HepG2 (cell line): ENCODE data around the gene STX2. TPM values are rescaled to one million over a fixed set of nuclear protein-coding genes. Genes with fewer than 3 reads are reported as not detected.

Experiments used
- ATAC-seq: fragments of 200-7000 bp; cut with Tn5 transposase; 3 replicates; pipeline ENCODE4 v1.9.1; 2020; ENCODE audit warnings: mild to moderate bottlenecking, moderate library complexity
- BruUV-seq: library from RNA; stranded (reverse); fragments of 400-500 nt; replicated peaks from 2 replicates; lab custom pipeline; 2021; lab: Mats Ljungman, UMichigan
- CTCF ChIA-PET: fragments of 300-600 bp; formaldehyde crosslinking; extraction: SDS; loops from one replicate; lab custom pipeline; 2021; ENCODE audit warnings: low total read pairs, inconsistent platforms, low intra/inter-chr PET ratio; lab: Yijun Ruan, JAX
- POLR2A ChIA-PET: fragments of 350-600 bp; sonication (Branson Sonifier 250); formaldehyde crosslinking; loops from one replicate; lab custom pipeline; 2020; ENCODE audit warnings: antibody characterized with exemption, inconsistent platforms; lab: Yijun Ruan, JAX
- DNase-seq: peaks from one replicate; pipeline ENCODE4 v3.0.0-alpha.2; 2015; ENCODE audit warnings: low spot score
- FAIRE-seq: peaks from 3 replicates; lab custom pipeline; 2011; peaks lifted over from hg19 to GRCh38; lab: Jason Lieb, UNC
- H2AFZ ChIP-seq: one replicate; pipeline ENCODE4 v1.6.1; 2011; ENCODE audit warnings: low read length, inconsistent platforms
- H3K27ac ChIP-seq: fragments of 300-600 bp; 3 replicates; pipeline ENCODE4 v1.8.0; 2011; ENCODE audit warnings: mixed run types, mild to moderate bottlenecking, mixed read lengths, low read length, inconsistent platforms; ENCODE audit not compliant: insufficient read depth; ENCODE audit errors: extremely low read length
- H3K27me3 ChIP-seq, 2 experiments: fragments of 200-600 bp in 1 of 2; 2 replicates in 1 of 2; 3 replicates in 1 of 2; pipeline versions ENCODE4 v1.6.0 to v1.8.0; 2011; ENCODE audit warnings: low read length in 2 of 2, mild to moderate bottlenecking in 2 of 2, moderate library complexity in 2 of 2, inconsistent platforms in 1 of 2; ENCODE audit not compliant: insufficient read depth in 2 of 2, control insufficient read depth in 1 of 2
- H3K36me3 ChIP-seq, 2 experiments: fragments of 200-600 bp in 1 of 2; replicated peaks in 1 of 2; 2 replicates in 1 of 2; 3 replicates in 1 of 2; pipeline versions ENCODE4 v1.5.1 to v1.8.0; 2011; ENCODE audit warnings: low read length in 2 of 2, inconsistent platforms in 1 of 2; ENCODE audit not compliant: insufficient read depth in 2 of 2, control insufficient read depth in 1 of 2
- H3K4me1 ChIP-seq: 2 replicates; pipeline ENCODE4 v1.5.1; 2012; ENCODE audit warnings: low read length, inconsistent platforms; ENCODE audit not compliant: insufficient read depth
- H3K4me2 ChIP-seq: 2 replicates; pipeline ENCODE4 v1.6.0; 2011; ENCODE audit warnings: low read depth, low read length, inconsistent platforms
- H3K4me3 ChIP-seq, 3 experiments: fragments of 200-600 bp in 1 of 3; sonication (generic), shearing (Covaris generic) in 1 of 3; replicated peaks in 1 of 3; 2 replicates each; pipeline ENCODE4 v1.5.1; 2011 to 2016; ENCODE audit warnings: low read length in 3 of 3, inconsistent platforms in 2 of 3, low read depth in 2 of 3, mild to moderate bottlenecking in 2 of 3, control low read depth in 1 of 3, mixed read lengths in 1 of 3; ENCODE audit not compliant: insufficient read depth in 1 of 3
- H3K79me2 ChIP-seq: one replicate; pipeline ENCODE4 v1.6.1; 2011; ENCODE audit warnings: low read length, inconsistent platforms; ENCODE audit not compliant: insufficient read depth
- H3K9ac ChIP-seq: 2 replicates; pipeline ENCODE4 v1.6.0; 2011; ENCODE audit warnings: mild to moderate bottlenecking, low read depth, low read length, inconsistent platforms; ENCODE audit not compliant: insufficient read depth
- H3K9me3 ChIP-seq: 2 replicates; pipeline ENCODE4 v1.5.1; 2012; ENCODE audit warnings: mild to moderate bottlenecking, low read length
- H4K20me1 ChIP-seq: 2 replicates; pipeline ENCODE4 v1.6.0; 2011; ENCODE audit warnings: inconsistent platforms, mild to moderate bottlenecking, low read length, moderate library complexity; ENCODE audit not compliant: insufficient read depth
- AHR ChIP-seq: IDR thresholded peaks from 2 replicates; pipeline ENCODE4 v1.6.1; 2018; ENCODE audit warnings: missing genetic modification reagents, missing compliant biosample characterization
- GABPA ChIP-seq, 2 experiments: IDR thresholded peaks; 2 replicates each; pipeline ENCODE4 v1.6.1; 2011 to 2016; ENCODE audit warnings: low read depth in 2 of 2, low read length in 1 of 2, missing biosample characterization in 1 of 2, missing genetic modification characterization in 1 of 2
- HNRNPLL ChIP-seq: fragments of 200-400 bp; formaldehyde crosslinking; IDR thresholded peaks from 2 replicates; pipeline ENCODE4 v1.6.1; 2017; ENCODE audit warnings: mild to moderate bottlenecking, low read depth, low read length; ENCODE audit not compliant: poor library complexity, severe bottlenecking
- NFKB2 ChIP-seq: sonication (generic); formaldehyde crosslinking; IDR thresholded peaks from 2 replicates; pipeline ENCODE4 v1.4.0; 2020; ENCODE audit warnings: missing genetic modification reagents, borderline replicate concordance
- TGIF2 ChIP-seq: IDR thresholded peaks from 2 replicates; pipeline ENCODE4 v1.6.1; 2016; ENCODE audit warnings: control low read depth, missing compliant biosample characterization
- ZNF124 ChIP-seq: sonication (generic); formaldehyde crosslinking; IDR thresholded peaks from 2 replicates; pipeline ENCODE4 v1.4.0; 2020; ENCODE audit warnings: missing genetic modification reagents
- ZNF224 ChIP-seq: sonication (generic); formaldehyde crosslinking; IDR thresholded peaks from 2 replicates; pipeline ENCODE4 v1.5.0; 2020; ENCODE audit warnings: mild to moderate bottlenecking, missing genetic modification reagents
- ZNF761 ChIP-seq: sonication (generic); formaldehyde crosslinking; conservative IDR thresholded peaks from 2 replicates; pipeline ENCODE4 v1.4.0; 2020; ENCODE audit warnings: mild to moderate bottlenecking, missing genetic modification reagents
- ZNF776 ChIP-seq: sonication (generic); formaldehyde crosslinking; IDR thresholded peaks from 2 replicates; pipeline ENCODE4 v1.4.0; 2020; ENCODE audit warnings: mild to moderate bottlenecking, missing genetic modification reagents
- ZNF83 ChIP-seq: sonication (generic); formaldehyde crosslinking; IDR thresholded peaks from 2 replicates; pipeline ENCODE4 v1.4.0; 2020; ENCODE audit warnings: missing genetic modification reagents, mild to moderate bottlenecking, borderline replicate concordance
- ZNF850 ChIP-seq: sonication (generic); formaldehyde crosslinking; conservative IDR thresholded peaks from 2 replicates; pipeline ENCODE4 v1.9.0; 2021; ENCODE audit warnings: mild to moderate bottlenecking, missing genetic modification reagents
- ZSCAN22 ChIP-seq: sonication (generic); formaldehyde crosslinking; IDR thresholded peaks from 2 replicates; pipeline ENCODE4 v1.4.0; 2020; ENCODE audit warnings: mild to moderate bottlenecking, missing genetic modification reagents
- WGBS: methylation state at CpG from one replicate; pipeline ENCODE4 v1.1.6; 2017; ENCODE audit warnings: low lambda C conversion rate; 5-methylcytosine and 5-hydroxymethylcytosine counted together
- in situ Hi-C: cut with HindIII; loops from 2 replicates; pipeline ENCODE4 v1.10.0; 2017; ENCODE audit warnings: low pct_unique_long_range_greater_than_20kb; ENCODE audit not compliant: extremely low pct_ligation_motif_present
- intact Hi-C: fragments of 100-400 bp; cut with micrococcal nuclease; formaldehyde crosslinking; loops from one replicate; pipeline ENCODE4 v1.10.0; 2022; ENCODE audit not compliant: unreplicated experiment
- polyA plus RNA-seq, 8 experiments: library from polyadenylated mRNA; depleted of rRNA in 3 of 8; stranded (reverse) in 7 of 8; unstranded in 1 of 8; fragments of >200 nt; fragmentation: Illumina TruSeq in 4 of 8; extraction: Trizol in 4 of 8; gene quantifications; 2 replicates each; pipeline versions ENCODE4 v1.2.1 to v1.2.3, GENCODE V29; 2011 to 2016; ENCODE audit warnings: low read depth in 4 of 8, missing spikeins in 1 of 8, mixed read lengths in 1 of 8; ENCODE audit not compliant: insufficient read depth in 1 of 8
- total RNA-seq, 5 experiments: library from RNA; depleted of rRNA; stranded (reverse); fragments of >200 nt; fragmentation: Illumina TruSeq; extraction: Trizol; gene quantifications; 2 replicates each; pipeline ENCODE4 v1.2.3, GENCODE V29; 2016; ENCODE audit warnings: low read depth in 1 of 5
- TF ChIP-seq, protein P1 (sequence below): sonication (generic); formaldehyde crosslinking; IDR thresholded peaks from 2 replicates; pipeline ENCODE4 v1.4.0; 2020; ENCODE audit warnings: mild to moderate bottlenecking, missing genetic modification reagents
- TF ChIP-seq, protein P2 (sequence below): IDR thresholded peaks from 2 replicates; pipeline ENCODE4 v1.6.1; 2012; ENCODE audit warnings: inconsistent platforms
- TF ChIP-seq, protein P3 (sequence below): sonication (generic); formaldehyde crosslinking; IDR thresholded peaks from 2 replicates; pipeline ENCODE4 v1.4.0; 2020; ENCODE audit warnings: missing genetic modification reagents
- TF ChIP-seq, protein P4 (sequence below): sonication (generic); formaldehyde crosslinking; IDR thresholded peaks from 2 replicates; pipeline ENCODE4; 2020; ENCODE audit warnings: missing genetic modification reagents, mild to moderate bottlenecking, borderline replicate concordance

The STX2 gene
- total and polyA plus RNA-seq, 2 of the 13 experiments (the other 11 are each of a cell fraction or from before 2014, with no cell fraction given): 13.4 to 25.1 TPM

DNA sequence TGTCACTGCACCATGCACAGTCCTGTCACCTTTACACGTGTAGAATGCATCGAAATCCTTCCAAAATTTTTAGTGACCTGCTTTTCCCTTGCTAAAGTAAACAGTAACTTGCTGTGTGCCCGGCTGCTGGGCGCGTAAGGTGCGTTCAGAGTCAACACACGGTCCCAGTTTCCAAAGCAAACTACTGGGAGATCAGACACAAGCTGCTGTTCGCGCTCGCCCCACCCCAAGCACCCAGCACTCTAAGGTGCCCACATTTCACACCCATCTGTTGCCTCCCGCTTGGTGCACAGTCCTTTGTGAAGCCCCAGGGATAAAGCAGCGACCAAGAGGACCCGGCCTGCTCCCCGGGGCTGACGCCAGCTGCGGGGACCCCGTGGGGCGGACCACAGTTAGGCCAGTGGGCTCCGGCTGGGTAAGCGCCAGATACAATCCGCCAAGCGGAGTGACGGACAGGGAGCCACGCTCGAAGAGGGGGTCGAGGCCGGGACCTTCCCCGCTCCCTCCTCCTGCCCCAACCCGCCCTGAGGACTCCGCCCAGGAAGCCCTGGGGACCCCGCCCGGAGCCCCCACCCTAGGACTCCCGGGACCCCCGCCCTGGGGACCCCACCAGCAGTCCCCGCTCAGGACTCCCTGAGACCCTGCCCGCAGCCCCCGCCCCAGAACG lies 633 bp downstream of the STX2 start (continued):
- TF ChIP-seq, protein P1, sequence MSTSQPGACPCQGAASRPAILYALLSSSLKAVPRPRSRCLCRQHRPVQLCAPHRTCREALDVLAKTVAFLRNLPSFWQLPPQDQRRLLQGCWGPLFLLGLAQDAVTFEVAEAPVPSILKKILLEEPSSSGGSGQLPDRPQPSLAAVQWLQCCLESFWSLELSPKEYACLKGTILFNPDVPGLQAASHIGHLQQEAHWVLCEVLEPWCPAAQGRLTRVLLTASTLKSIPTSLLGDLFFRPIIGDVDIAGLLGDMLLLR (CRISPR knock-in tag): peak; percentile 38; the same call in 1 of the 2 replicates
- TF ChIP-seq ZNF124 (CRISPR knock-in tag) (0 out of 2 replicates have a peak, but pooled peaks have one; percentile 20), ZNF224 (CRISPR knock-in tag) (no peak), ZSCAN22 (CRISPR knock-in tag) (no peak), HNRNPLL (peak; percentile 49), NFKB2 (CRISPR knock-in tag) (0 out of 2 replicates have a peak, but pooled peaks have one; percentile 35)
- TF ChIP-seq, protein P2, sequence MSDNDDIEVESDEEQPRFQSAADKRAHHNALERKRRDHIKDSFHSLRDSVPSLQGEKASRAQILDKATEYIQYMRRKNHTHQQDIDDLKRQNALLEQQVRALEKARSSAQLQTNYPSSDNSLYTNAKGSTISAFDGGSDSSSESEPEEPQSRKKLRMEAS: peak; percentile 40; the same call in 1 of the 2 replicates
- TF ChIP-seq, all 625 proteins: peak for 27

DNA sequence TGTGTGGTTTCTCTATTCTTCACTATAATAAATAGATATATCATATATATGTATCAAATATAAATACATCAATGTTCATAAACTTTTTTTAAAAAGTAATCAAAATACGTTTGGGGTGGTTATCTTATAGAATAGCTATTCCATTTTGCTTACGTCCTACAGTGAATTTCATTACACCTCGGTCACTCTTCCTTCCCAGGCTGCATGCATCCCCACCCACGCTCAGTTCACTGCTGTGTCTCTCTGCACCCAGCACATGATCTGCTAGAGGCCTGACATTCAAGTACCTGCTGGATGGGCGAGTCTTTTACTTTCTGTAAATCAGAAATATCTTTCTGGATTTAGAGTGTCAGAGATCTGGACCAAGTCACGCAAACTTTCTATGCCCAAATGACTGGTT lies 3.6 kb downstream of the STX2 start:
- in situ Hi-C loops (loop anchor here (5.0 kb wide), 1 partner anchor 37 kb away; the partner anchor contains the start of gene RAN), intact Hi-C loops (no loop called here)
- peaks cover 59% of the 10 kb centered on the region for H3K4me1 ChIP-seq
- ATAC-seq (no peak), FAIRE-seq (no peak), DNase-seq (no peak)
- ChIA-PET CTCF (no interaction called here), POLR2A (no interaction called here)
- H3K4me3 ChIP-seq: no peak overlapping the region
- H3K36me3 ChIP-seq: 0 out of 5 replicates have a peak, but pooled peaks cover 0 to 2% of the 10 kb centered on the region in 2 experiments
- no TSS peak for BruUV-seq
- no peak overlapping the region for H2AFZ ChIP-seq
- WGBS: 88% methylated on average over 6 of the region's 6 CpGs
- no peak overlapping the region for H3K9ac ChIP-seq
- H3K79me2 ChIP-seq: peaks cover 15% of the 10 kb centered on the region
- H3K27me3 ChIP-seq: no peaks in the 10 kb centered on the region
- no peaks in the 10 kb centered on the region for H3K9me3 ChIP-seq
- H4K20me1 ChIP-seq: no peaks in the 10 kb centered on the region
- H3K27ac ChIP-seq: no peak overlapping the region
- H3K4me2 ChIP-seq: no peak overlapping the region
- TF ChIP-seq GABPA (IDR thresholded peaks at IDR 0.05; ENCODE audit: low read depth, low read length): no peak
- TF ChIP-seq GABPA (CRISPR knock-in tag; IDR thresholded peaks at IDR 0.05; ENCODE audit: low read depth): no peak
- TF ChIP-seq ZNF850 (CRISPR knock-in tag): no peak
- TF ChIP-seq TGIF2 (CRISPR knock-in tag): no peak
- no peak for TF ChIP-seq ZNF761 (CRISPR knock-in tag)
- TF ChIP-seq, protein P3, sequence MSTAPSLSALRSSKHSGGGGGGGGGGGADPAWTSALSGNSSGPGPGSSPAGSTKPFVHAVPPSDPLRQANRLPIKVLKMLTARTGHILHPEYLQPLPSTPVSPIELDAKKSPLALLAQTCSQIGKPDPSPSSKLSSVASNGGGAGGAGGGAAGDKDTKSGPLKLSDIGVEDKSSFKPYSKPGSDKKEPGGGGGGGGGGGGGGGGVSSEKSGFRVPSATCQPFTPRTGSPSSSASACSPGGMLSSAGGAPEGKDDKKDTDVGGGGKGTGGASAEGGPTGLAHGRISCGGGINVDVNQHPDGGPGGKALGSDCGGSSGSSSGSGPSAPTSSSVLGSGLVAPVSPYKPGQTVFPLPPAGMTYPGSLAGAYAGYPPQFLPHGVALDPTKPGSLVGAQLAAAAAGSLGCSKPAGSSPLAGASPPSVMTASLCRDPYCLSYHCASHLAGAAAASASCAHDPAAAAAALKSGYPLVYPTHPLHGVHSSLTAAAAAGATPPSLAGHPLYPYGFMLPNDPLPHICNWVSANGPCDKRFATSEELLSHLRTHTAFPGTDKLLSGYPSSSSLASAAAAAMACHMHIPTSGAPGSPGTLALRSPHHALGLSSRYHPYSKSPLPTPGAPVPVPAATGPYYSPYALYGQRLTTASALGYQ (CRISPR knock-in tag): no peak
- TF ChIP-seq ZNF776 (CRISPR knock-in tag): no peak
- TF ChIP-seq, protein P4, sequence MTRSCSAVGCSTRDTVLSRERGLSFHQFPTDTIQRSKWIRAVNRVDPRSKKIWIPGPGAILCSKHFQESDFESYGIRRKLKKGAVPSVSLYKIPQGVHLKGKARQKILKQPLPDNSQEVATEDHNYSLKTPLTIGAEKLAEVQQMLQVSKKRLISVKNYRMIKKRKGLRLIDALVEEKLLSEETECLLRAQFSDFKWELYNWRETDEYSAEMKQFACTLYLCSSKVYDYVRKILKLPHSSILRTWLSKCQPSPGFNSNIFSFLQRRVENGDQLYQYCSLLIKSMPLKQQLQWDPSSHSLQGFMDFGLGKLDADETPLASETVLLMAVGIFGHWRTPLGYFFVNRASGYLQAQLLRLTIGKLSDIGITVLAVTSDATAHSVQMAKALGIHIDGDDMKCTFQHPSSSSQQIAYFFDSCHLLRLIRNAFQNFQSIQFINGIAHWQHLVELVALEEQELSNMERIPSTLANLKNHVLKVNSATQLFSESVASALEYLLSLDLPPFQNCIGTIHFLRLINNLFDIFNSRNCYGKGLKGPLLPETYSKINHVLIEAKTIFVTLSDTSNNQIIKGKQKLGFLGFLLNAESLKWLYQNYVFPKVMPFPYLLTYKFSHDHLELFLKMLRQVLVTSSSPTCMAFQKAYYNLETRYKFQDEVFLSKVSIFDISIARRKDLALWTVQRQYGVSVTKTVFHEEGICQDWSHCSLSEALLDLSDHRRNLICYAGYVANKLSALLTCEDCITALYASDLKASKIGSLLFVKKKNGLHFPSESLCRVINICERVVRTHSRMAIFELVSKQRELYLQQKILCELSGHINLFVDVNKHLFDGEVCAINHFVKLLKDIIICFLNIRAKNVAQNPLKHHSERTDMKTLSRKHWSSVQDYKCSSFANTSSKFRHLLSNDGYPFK (CRISPR knock-in tag): no peak
- TF ChIP-seq ZNF83: no peak
- no peak for TF ChIP-seq AHR (CRISPR knock-in tag)
